Type B pancreatic cell (in vitro differentiated cells): Measurements from ENCODE around the gene MTTP. TPM values are rescaled to one million over a fixed set of nuclear protein-coding genes. Genes with fewer than 3 reads are reported as not detected.

ENCODE experiments used
- DNase-seq: peaks from one replicate; pipeline ENCODE4 v3.0.0; 2021; ENCODE audit warnings: mixed read lengths; ENCODE audit not compliant: unreplicated experiment; ENCODE audit errors: extremely low spot score
- H3K27ac Mint-ChIP-seq: 2 replicates; pipeline ENCODE4 v1.8.0; 2021; ENCODE audit warnings: mild to moderate bottlenecking, mixed read lengths
- H3K27me3 Mint-ChIP-seq: 2 replicates; pipeline ENCODE4 v1.8.0; 2021; ENCODE audit warnings: mixed read lengths
- H3K36me3 Mint-ChIP-seq: 2 replicates; pipeline ENCODE4 v1.8.0; 2021; ENCODE audit warnings: mixed read lengths
- H3K4me1 Mint-ChIP-seq: one replicate; pipeline ENCODE4 v1.8.0; 2021; ENCODE audit warnings: mixed read lengths; ENCODE audit not compliant: unreplicated experiment
- H3K4me3 Mint-ChIP-seq: 2 replicates; pipeline ENCODE4 v1.8.0; 2021; ENCODE audit warnings: mild to moderate bottlenecking, mixed read lengths
- H3K9me3 Mint-ChIP-seq: 2 replicates; pipeline ENCODE4 v1.8.0; 2021; ENCODE audit warnings: mixed read lengths
- CTCF ChIP-seq: fragments of 200-600 bp; sonication (generic); conservative IDR thresholded peaks from 2 replicates; pipeline ENCODE4 v1.5.0; 2021; ENCODE audit warnings: antibody characterized with exemption, mild to moderate bottlenecking
- total RNA-seq: library from RNA; stranded (reverse); gene quantifications from 2 replicates; pipeline ENCODE4 v1.2.1, GENCODE V29; 2021; ENCODE audit warnings: low replicate concordance

The MTTP gene
- total RNA-seq, 1 donor from 2014 or later: 16.0 TPM

- no peak overlapping the region for H3K4me3 Mint-ChIP-seq
- peaks cover 12% of the 10 kb centered on the region for H3K4me1 Mint-ChIP-seq
- H3K27me3 Mint-ChIP-seq: no peaks in the 10 kb centered on the region
- no peaks in the 10 kb centered on the region for H3K9me3 Mint-ChIP-seq
- no peak for DNase-seq
- peak overlapping the region; percentile 67 for H3K27ac Mint-ChIP-seq
- H3K36me3 Mint-ChIP-seq: no peaks in the 10 kb centered on the region
- TF ChIP-seq CTCF: no peak
These were observed 47.7 kb downstream of the MTTP start for GRCh38 chr4:99622341-99622740.

DNA sequence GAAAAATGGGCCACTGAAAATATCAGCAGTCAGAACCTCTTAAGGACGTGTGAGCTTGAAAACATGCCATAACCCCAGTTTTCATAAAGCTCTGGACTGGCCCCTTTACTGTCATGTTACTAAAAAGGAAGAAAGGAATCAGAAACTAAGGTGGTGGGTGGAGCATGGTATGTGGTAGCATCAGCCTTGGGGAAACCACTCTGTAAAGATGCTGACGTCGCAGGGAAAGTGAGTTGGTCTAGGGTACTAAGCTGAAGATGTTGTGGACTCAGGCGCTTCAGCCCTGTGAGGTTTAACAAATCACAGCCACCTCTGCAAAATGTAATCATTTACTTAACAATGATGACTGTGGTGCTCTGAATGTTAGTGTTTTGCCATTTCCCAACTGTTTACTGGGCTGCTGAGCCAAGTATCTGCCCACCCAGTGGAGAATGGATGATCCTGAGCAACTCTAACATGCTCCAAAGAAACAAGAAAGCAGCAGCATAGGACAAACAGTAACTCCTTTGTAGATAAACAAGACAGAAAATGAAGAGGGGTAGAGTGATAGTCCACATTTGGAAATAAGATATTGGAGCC lies 49.6 kb downstream of the MTTP start:
- no peaks in the 10 kb centered on the region for H3K9me3 Mint-ChIP-seq
- TF ChIP-seq CTCF: no peak
- H3K4me3 Mint-ChIP-seq: no peak overlapping the region
- no peaks in the 10 kb centered on the region for H3K27me3 Mint-ChIP-seq
- H3K36me3 Mint-ChIP-seq: no peaks in the 10 kb centered on the region
- DNase-seq: no peak
- peaks cover 12% of the 10 kb centered on the region for H3K4me1 Mint-ChIP-seq
- H3K27ac Mint-ChIP-seq: peak overlapping the region; percentile 33

DNA sequence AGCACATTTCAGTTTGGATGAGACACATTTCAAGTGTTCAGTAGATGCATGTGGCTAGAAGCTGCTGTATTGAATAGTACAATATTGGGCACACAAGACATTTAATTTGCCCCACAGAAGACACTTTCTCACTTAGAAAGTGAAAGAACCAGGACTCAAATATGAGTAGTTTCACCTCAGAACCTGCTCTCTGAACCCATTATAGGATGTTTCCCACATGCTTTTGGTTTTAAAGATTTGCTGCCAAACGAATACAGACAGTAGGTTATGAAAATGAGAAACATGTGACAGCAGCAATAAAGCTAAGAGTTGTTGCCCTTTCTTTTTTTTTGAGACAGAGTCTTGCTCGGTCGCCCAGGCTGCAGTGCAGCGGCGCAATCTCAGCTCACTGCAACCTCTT lies 50.7 kb downstream of the MTTP start:
- no peak for TF ChIP-seq CTCF
- Mint-ChIP-seq H3K4me3 (no peak overlapping the region), H3K4me1 (peaks cover 12% of the 10 kb centered on the region), H3K36me3 (no peaks in the 10 kb centered on the region), H3K27ac (no peak overlapping the region), H3K27me3 (no peaks in the 10 kb centered on the region), H3K9me3 (no peaks in the 10 kb centered on the region)
- no peak for DNase-seq

DNA sequence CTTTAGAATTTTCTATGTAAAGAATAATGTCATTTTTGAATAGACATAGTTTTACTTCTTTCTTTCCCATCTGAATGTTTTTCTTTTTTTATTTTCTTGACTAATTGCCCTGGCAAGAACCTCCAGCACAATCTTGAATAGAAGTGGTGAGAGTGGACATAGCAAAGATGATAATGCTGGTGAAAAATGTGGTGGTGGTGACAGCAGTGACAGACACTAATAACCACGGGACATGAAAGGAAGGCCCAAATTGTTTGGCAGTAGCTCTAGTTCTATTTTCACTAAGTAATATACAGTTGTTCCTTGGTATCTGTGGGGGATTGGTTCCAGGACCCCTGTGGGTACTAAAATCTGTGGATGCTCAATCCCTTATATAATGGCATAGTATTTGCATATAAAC lies 53.4 kb downstream of the MTTP start:
- Mint-ChIP-seq H3K27me3 (no peaks in the 10 kb centered on the region), H3K27ac (no peak overlapping the region), H3K4me1 (peaks cover 7% of the 10 kb centered on the region), H3K36me3 (no peaks in the 10 kb centered on the region), H3K4me3 (no peak overlapping the region), H3K9me3 (no peaks in the 10 kb centered on the region)
- TF ChIP-seq CTCF: no peak
- no peak for DNase-seq

DNA sequence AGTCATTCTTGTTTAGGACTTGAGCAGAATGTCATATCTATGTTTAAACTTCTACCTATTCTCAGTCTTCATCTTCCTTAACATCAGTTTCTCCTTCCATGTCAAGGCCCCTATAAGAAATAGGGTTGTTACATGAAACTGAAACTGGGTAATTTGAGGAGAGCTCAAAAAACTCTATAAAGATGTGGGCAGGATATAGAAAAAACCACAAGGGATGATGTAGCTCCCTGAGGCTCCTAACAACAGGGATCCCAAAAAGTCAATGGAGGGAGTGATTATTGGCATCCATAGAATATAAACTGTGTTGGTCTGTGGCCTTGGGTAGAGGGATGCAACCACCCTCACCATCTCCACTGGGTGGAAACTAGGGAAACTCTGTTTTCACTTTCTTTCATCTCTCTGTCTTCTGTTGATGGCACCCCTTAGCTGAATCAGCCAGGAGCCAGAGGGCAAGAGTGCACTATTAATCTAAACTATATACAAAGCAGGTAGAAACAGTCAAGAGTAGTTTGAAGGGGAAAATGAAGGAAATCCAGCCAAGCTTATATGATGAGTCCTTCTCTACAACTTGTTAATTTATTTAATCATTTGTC lies 55.4 kb downstream of the MTTP start:
- TF ChIP-seq CTCF: no peak
- Mint-ChIP-seq H3K36me3 (no peaks in the 10 kb centered on the region), H3K27me3 (no peaks in the 10 kb centered on the region), H3K4me1 (no peaks in the 10 kb centered on the region), H3K9me3 (no peaks in the 10 kb centered on the region), H3K27ac (no peak overlapping the region), H3K4me3 (no peak overlapping the region)
- DNase-seq: no peak
